Stimulated activated CD4-positive, alpha-beta T cell treated with anti-CD3 and anti-CD28 coated beads, TNF-alpha, amount 100 ng/mL, for 1 hour (primary cell): ENCODE data around the gene UCHL5.

Experiments
- DNase-seq, 3 donors: peaks; one replicate each; pipeline ENCODE4 v3.0.0-alpha.2; 2020; ENCODE audit warnings: low read depth in 3 of 3, low spot score in 1 of 3

Gene UCHL5, protein sequence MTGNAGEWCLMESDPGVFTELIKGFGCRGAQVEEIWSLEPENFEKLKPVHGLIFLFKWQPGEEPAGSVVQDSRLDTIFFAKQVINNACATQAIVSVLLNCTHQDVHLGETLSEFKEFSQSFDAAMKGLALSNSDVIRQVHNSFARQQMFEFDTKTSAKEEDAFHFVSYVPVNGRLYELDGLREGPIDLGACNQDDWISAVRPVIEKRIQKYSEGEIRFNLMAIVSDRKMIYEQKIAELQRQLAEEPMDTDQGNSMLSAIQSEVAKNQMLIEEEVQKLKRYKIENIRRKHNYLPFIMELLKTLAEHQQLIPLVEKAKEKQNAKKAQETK

DNA sequence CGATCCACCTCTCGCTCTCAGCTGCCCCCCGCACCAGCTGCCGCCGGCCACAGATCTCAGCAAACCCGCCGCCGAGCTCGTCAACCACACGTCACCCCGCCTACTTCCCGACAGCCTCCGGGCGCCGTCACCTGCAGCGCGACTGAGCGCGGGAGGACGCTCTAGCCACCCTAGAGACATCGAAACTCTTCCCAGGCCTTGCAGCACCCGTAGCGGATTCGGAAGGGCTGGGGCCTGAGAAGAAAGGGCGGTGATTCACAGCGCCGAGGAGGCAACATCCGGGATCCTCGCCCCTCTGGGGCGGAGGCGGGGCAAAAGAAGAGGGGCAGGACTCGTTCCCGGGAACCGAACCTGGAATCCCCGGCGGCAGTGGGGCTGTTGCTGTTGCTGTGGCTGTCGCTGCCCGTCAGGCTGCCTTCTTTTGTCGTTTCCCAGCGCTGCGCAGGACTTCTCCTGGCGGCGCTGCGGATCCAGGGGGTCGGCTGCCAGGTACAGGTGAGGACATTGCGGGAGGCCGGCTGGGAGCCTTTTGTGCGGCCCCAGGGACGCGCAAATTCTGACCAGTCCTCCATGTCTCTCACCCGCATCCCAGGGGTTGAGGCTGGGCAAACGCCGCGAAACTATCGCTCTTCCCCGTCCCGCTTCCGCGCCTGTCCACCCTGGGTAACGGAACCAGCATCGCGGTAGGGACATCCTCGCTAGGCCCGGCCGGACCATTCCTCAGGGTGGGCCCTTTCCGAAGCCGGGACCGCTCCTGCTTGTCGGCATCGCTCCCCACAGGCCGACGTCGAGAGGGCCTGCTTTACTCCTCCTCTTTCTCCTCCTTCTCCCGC is at the start of gene UCHL5, which contains the start of gene RO60:
UCHL5 (minus strand) TSS at position 79 of the 833 bp plus-strand sequence. CDS start 100 bp downstream, outside the sequence.
RO60 (plus strand) TSS at position 331 of the 833 bp plus-strand sequence. CDS start 9,443 bp downstream, outside the sequence.
- peak; percentile 78 to 88 (median 82) for DNase-seq

DNA sequence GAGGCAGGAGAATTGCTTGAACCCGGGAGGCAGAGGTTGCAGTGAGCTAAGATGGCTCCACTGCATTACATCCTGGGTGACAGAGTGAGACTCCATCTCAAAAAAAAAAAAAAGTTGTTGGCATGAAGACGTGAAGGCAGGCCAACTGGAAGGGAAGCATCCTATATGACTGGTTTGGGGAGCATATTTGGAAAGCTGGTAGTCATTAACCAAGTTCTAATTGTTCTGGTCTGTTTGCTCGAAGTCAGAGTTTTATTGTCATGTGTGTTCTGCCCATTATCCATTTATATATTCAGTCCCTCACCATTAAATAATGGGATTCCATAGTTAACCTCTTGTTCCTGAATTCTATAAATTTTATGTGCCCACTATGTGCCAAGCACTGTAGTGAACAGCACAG is 49.3 kb upstream of the UCHL5 start:
- DNase-seq = no peak

DNA sequence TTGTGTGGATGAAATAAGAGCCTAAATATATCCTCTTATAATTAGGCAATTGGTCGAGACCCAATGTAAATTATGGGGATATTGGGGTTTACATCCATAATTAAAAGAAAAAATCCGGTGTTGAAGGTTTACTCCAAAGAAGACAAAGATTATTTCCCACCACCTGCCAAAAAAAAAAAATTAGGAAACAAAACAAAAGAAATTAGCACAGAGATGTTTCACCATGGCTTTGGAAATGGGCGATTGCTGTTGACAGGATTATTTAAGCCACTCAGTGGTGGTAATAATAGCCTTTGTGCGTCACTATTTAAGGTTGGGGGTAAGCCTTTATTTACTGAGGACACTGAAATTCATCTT is 46.6 kb upstream of the UCHL5 start:
- DNase-seq = no peak

DNA sequence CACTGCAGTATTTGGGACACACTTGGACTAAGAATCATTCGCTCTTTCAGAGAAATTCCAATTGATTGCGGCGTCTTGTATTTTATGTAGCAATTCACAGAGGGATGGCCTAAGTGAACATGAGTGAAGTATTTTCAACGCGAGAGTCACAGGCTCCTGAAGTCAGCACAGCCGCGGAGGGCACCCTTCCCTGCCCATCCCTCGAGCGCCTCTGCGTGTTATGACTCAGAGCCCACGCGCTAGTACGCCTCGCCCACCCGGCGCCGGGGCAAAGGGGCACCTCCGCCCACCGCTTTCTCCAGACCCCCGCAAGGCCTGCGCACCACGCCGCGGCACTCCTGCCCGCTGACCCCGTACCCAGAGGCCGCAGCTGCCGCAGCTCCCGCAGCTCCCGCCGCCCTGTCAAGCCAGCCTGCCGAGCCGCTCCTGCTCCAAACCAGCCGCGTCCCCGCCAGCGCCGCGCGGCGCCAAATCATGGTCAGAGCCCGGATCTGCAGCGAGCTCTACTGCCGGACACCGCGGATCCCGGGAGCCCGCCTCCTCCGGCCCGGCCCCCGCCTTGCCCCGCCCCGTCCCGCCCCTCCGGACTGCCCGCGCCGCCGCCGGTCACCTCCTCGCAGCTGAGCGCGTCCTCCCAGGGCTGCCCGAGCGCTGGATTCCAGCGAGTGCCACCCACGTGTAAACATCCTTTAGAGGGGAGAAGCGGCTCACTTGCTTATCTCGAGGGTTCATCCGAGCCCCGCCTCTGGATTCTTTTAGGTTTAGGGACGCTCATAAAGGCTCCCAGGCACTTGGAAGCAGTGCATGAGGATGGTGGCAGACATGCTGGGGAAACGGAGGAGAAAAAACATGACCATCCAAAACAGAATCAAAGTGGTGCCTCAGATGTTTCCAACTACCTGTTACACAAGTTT is 46.0 kb upstream of the UCHL5 start, which contains the start of gene GLRX2:
GLRX2 (minus strand) TSS at position 508 of the 914 bp plus-strand sequence; CDS start at position 476, 32 bp downstream.
- peak in 2 of 3 donors; percentile 17 to 45 for DNase-seq

DNA sequence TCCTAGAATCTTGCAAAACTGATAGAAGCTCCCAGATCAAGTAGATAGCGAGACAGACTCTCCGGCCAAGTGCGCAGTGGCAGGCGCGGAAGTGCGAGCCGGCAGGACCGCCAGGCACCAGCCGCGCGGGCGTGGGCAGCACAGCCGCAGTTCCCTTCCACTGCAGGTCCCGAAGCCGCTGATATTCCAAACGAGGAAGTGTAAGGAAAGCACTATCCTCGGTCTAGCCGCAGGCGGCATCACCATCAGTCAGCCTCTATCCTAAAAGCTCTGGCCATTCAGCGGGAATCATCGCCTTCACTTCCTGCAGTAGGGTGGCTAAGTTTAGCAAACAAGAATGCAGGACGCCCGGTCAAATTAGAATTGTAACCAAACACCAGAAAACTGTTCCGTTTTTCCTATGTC is 45.3 kb upstream of the UCHL5 start:
- no peak for DNase-seq

DNA sequence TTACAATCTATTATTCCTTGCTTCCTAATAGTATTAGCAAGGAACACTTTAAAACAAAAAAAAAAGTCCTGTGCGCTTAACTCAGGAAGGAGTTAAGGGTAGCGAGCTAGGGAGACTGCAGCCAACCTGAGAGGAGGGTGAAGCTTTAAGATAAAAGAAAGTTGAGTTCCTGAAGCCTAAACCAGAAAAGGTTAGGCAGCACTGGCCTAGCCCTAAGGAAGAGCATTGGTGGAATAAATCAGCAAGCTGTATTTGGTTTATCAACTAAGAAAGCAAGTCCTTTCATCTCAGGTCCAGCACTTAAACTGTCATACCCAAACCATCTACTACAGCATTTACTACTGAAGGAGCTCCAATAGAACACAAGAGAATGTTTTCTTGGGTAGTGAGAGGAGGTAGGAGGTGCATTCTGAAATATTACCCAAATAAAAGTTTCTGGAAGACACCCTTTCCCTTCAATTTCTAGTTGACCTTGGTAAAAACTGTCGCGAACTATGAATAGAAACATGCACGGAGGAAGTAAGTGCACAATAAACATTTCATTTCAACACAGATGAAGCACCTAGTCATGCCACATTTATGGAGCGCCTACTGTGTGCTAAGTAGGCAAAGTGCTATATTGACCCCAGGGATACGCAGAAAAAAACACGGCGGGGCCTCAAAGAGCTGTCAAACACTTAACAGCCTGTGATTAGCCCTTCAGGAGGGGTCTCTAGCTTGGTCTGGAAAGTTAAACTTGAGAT is 44.8 kb upstream of the UCHL5 start:
- no peak for DNase-seq

DNA sequence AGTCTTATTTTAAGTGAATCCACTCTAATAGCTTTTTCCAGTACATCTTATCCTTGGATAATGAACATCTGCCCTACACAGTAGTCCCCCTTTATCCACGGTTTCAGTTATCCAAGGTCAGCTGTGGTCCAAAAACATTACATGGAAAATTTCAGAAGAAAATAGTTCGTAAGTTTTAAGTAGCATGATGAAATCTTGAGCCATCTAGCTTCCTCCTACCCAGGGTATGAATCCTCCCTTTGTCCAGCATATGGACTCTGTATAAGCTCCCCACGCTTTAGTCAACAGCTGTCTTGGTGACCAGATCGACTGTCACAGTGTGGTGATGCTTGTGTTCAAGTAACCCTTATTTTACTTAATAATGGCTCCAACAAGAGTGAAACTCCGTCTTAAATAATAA is 43.5 kb upstream of the UCHL5 start:
- no peak for DNase-seq

DNA sequence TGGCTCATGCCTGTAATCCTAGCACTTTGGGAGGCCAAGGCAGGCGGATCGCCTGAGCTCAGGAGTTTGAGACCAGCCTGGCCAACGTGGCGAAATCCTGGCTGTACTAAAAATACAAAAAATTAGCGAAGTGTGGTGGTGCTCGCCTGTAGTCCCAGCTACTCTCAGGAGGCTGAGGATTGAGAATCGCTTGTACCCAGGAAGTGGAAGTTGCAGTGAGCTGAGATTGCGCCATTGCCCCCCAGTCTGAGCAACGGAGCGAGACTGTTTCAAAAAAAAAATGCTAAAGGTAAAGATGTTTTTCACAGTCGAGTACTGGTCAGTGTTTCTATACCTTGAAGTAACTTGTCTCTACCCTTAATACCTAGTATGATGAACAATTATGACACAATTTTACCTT is 35.0 kb upstream of the UCHL5 start:
- DNase-seq = no peak

DNA sequence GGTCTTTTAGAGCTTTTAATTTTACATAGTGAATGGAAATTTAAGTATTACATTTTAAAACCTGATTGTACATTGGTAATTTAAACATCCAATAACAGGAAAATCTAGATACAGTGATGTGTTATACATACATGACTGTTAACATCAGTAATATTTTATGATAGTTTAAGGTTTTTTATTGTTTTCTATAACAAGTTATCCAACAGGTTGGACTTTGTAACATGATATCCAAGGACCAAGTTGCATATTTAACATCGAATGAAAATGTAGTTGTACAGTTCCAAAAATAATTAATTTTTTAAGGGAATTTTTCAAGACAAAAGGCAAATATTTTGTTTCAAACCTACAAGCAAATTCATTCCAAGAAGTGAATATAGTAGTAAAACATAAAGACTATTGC is 31.7 kb upstream of the UCHL5 start:
- DNase-seq = no peak

DNA sequence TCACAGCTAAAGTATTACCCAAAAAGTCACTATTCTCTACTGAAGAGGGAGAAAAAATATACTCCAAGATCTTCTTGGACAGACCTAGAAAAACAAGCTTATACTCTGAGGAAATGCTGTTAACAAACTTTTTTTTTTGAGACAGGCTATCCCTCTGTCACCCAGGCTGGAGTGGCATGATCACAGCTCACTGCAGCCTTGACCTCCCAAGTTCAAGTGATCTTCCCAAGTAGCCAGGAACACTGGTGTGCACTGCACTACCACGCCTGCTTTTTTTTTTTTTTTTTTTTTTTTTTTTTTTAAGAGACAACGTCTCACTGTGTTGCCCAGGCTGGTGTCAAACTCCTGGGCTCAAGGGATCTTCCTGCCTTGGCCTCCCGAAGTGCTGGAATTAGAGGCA is 28.7 kb upstream of the UCHL5 start:
- DNase-seq = no peak

DNA sequence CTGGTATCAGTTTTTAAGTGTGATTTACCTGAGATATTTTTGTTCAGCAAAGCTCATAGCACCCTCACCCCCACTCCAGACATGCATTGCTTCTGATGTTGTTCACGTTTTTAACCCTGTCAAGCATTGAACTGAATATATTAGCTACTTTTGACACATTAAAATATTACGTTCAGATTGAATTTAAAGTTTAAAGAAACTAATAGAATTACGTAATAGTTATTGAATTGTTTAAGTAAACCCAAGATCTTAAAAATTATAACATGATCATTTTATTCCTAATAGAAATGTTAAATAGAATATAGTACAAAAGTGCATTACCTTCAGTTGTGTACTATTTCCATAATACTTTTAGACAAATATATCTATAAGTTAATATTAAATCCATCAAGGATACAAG is 27.2 kb upstream of the UCHL5 start:
- DNase-seq = no peak

DNA sequence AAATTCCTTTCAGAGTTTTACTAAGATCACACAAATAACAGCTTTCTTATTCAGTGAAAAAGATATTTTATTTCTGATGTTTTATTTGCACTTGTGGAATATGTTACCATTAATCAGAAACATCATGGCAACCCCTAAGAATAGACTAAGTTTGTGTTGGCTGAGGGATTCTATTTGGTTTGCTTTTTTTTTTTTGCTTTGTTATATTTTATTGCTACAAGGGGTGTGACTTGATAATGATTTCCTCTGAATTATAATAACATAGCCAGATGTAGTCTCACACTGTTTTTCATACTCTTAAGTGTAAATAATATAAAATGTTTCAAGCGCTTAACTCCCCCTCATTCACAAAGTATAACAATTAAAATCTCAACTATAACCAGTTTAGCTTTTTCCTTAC is 26.1 kb upstream of the UCHL5 start:
- no peak for DNase-seq

DNA sequence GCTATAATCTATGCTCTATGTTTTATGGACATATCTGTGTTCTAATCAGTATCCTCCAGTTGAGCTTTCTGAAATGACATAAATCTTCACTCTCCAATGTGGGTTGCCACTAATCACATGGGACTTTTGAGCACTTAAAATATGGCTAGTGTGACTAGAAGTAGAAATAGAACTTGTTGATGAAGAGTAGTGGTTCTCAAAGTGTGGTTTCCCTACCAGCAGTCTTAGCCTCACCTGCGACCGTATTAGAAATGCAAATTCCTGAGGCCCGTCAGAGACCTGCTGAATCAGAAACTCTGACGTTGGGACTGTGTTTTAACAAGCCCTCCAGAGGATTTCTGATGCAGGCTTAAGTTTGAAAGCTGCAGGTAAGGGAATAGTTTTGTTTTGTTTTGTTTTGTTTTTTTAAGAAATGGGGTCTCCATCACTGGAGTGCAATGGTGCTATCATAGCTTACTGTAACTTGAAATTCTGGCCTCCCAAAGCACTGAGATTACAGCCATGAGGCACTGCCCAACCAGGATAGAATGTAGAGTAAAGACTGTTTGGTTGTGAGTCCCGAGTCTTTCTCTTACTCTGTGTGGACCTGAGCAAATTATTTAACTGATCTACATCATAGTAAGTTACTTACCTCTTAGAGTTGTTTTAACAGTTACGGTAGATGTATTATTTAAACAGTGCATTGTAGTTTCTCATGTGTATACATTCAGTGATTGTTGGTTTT is 24.4 kb upstream of the UCHL5 start:
- no peak for DNase-seq

DNA sequence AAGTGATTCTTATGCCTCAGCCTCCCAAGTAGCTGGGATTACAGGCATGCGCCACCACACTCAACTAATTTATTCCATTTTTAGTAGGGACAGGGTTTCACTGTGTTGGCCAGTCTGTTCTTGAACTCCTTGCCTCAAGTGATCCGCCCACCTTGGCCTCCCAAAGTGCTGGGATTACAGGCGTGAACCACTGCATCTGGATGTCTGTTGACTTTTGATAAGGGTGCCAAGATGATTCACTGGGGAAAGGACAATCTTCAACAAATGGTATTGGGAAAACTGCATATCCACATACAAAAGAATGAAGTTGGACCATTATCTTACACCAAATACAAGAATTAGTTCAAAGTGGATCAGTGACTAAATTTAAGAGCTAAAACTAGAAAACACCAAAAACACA is 20.0 kb upstream of the UCHL5 start:
- DNase-seq = no peak

DNA sequence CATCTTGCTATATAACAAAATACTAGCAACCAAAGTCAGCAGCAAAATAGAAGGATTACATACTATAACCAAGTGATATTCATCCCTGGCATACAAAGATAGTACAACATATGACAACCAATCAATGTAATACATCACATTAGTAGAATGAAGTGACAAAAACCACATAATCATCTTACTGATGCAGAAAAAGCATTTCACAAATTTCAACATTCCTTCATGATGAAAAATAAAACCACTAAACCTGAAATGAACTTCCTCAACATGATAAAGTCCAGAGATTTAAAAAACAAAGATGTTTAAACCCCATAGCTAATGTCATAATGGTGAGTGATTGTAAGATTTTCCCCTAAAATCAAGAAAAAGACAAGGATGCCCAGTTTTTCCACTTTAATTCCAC is 18.8 kb upstream of the UCHL5 start:
- DNase-seq = no peak

DNA sequence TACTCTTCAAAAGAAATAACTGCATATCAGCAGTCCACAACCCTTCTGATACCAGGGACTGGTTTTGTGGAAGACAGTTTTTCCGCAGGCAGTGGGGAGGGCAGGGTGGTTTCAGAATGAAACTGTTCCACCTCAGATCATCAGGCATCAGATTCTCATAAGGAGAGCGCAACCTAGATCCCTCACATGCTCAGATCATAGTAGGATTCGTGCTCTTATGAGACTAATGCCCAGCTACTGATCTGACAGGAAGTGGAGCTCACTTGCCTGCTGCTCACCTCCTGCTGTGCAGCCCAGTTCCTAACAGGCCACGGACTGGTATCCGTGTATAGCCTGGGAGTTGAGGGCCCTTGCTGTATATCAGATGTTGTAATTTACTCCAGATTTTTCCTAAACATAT is 11.8 kb upstream of the UCHL5 start:
- DNase-seq = no peak

DNA sequence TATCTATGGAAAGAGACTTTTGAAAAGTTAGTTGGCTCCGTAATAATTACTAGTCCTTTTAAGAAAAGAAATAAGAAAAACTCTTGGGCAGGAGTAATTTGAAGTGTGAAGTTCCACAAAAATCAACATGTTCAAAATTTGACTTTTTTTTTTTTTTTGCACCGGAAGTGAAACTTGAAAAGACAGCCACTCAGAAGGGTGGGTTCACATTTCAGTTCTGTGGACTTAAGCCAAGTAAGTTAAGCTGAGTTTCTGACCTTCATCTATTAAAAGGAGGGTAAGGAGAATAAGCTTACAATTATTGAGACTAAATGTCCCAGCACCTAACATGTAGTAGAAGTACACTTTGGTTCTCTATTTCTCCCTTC is 11.2 kb upstream of the UCHL5 start:
- no peak for DNase-seq

DNA sequence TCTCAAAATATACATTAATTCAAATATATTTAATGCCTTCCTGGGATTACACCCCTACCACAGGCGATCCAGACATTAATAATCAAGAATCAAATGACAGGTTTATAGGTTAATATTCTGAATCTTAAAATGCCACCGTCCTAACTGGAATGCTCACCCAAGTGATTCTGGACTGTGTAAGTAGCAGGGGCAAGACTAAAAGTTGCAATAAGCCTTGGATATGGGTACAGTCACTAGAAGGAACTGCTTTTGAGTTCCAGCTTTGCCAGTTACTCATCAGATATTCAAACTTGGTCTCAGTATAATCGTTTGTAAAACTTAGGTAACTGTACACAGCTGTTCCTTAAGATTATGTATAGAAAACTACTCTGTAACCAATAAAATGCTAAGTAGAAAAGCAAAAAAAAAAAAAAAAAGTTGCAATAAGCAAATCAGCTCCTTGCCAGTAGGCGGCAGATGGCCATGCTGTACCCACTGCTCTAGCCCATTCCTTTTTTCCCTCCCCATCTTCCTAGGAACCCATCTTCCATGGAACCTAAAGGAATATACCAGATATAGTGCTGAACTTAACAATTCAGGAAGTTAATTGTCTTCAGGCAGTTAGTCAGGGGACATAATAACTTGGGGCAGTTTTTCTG is 10.7 kb upstream of the UCHL5 start:
- DNase-seq = no peak

DNA sequence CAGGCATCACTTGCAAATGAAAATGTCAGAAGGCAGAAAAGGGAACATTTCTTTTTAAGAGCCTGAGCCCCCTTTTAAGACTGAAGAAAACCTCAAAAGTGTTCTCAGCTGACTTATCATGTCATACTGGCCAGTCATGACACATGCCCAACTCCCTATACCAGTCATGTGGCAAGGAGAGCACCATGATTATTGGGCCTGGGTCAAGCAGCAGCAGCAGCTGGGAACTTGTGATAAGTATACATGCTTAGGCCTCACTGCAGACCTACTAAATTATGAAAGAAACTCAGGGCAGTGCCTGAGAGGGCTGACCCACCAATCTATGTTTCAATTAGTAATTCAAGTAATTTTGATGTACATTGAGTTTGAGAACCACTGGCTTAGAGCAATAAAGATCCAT is 8.9 kb upstream of the UCHL5 start:
- DNase-seq = no peak

DNA sequence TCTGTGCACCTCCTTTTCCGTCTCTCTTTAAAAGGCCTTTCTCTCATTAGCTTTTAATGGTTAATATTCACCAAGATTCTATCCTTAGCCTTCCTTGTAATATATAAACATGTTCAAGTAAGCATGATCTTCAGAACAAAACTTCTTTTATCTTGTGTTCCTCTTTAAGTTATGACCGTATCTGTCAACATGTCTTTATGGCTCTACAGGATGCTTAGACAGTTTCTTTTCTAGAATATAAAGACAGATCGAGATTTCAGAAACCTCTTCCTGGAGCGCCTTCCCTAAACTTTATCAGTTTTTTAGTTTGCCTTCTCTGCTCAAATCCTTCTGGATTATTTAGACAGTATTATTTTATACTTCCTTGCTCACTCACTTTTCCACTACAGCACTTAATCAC is 7.4 kb upstream of the UCHL5 start:
- no peak for DNase-seq
